OCI-LY1 (cell line): Measurements from ENCODE around the gene UBE2H.

ENCODE experiments used
- H2AFZ ChIP-seq: fragments of 200-600 bp; sonication (generic), shearing (Covaris generic); 2 replicates; pipeline ENCODE4 v1.6.0; 2014; ENCODE audit warnings: antibody characterized with exemption, mild to moderate bottlenecking, low read length
- H3F3A ChIP-seq: fragments of 200-600 bp; sonication (generic), shearing (Covaris generic); 2 replicates; pipeline ENCODE4 v1.6.0; 2014; ENCODE audit warnings: mild to moderate bottlenecking, antibody characterized with exemption, low read length, moderate library complexity; ENCODE audit not compliant: insufficient read depth
- H3K27ac ChIP-seq: fragments of 200-600 bp; sonication (generic); 2 replicates; pipeline ENCODE4 v1.5.1; 2014; ENCODE audit warnings: low read length, mixed run types, mild to moderate bottlenecking, low read depth; ENCODE audit not compliant: poor library complexity, severe bottlenecking
- H3K27me3 ChIP-seq: fragments of 200-600 bp; sonication (generic); 2 replicates; pipeline ENCODE4 v1.6.0; 2014; ENCODE audit warnings: antibody characterized with exemption, mild to moderate bottlenecking, low read length, moderate library complexity; ENCODE audit not compliant: insufficient read depth
- H3K36me3 ChIP-seq: fragments of 200-600 bp; sonication (generic); 2 replicates; pipeline ENCODE4 v1.6.1; 2014; ENCODE audit warnings: mild to moderate bottlenecking, antibody characterized with exemption, low read length, moderate library complexity, mixed read lengths; ENCODE audit not compliant: insufficient read depth
- H3K4me1 ChIP-seq: fragments of 200-600 bp; sonication (generic); 2 replicates; pipeline ENCODE4 v1.5.1; 2014; ENCODE audit warnings: mild to moderate bottlenecking, low read length, moderate library complexity; ENCODE audit not compliant: insufficient read depth, severe bottlenecking
- H3K4me2 ChIP-seq: fragments of 200-600 bp; sonication (generic), shearing (Covaris generic); 2 replicates; pipeline ENCODE4 v1.6.1; 2014; ENCODE audit warnings: low read length
- H3K4me3 ChIP-seq: fragments of 200-600 bp; sonication (generic); 2 replicates; pipeline ENCODE4 v1.5.1; 2014; ENCODE audit warnings: low read length, low read depth, mild to moderate bottlenecking, mixed read lengths; ENCODE audit not compliant: poor library complexity, severe bottlenecking
- H3K79me2 ChIP-seq: fragments of 200-600 bp; shearing (Covaris generic); 2 replicates; pipeline ENCODE4 v1.6.1; 2016; ENCODE audit warnings: mixed run types, low read length, mixed read lengths; ENCODE audit not compliant: insufficient read depth
- H3K9ac ChIP-seq: fragments of 200-600 bp; sonication (generic), shearing (Covaris generic); 2 replicates; pipeline ENCODE4 v1.6.1; 2014; ENCODE audit warnings: mild to moderate bottlenecking, low read length, mixed read lengths
- H3K9me2 ChIP-seq: fragments of 200-600 bp; sonication (generic), shearing (Covaris generic); 2 replicates; pipeline ENCODE4 v1.6.1; 2014; ENCODE audit warnings: low read depth, mild to moderate bottlenecking, low read length, mixed read lengths
- H3K9me3 ChIP-seq: fragments of 200-600 bp; shearing (Covaris generic); 2 replicates; pipeline ENCODE4 v1.6.1; 2014; ENCODE audit warnings: low read length, mixed read lengths
- H4K20me1 ChIP-seq: fragments of 200-600 bp; sonication (generic), shearing (Covaris generic); 2 replicates; pipeline ENCODE4 v1.6.0; 2016; ENCODE audit warnings: mild to moderate bottlenecking, low read length; ENCODE audit not compliant: insufficient read depth
- EZH2 ChIP-seq: fragments of 200-600 bp; sonication (generic), shearing (Covaris generic); IDR thresholded peaks from 2 replicates; pipeline ENCODE4 v1.8.0; 2017; ENCODE audit warnings: borderline replicate concordance, mixed run types, mild to moderate bottlenecking, antibody characterized with exemption, low read length, moderate library complexity, mixed read lengths
- TF ChIP-seq, protein P1 (sequence below): fragments of 200-600 bp; sonication (generic), shearing (Covaris generic); IDR thresholded peaks from 2 replicates; pipeline ENCODE4 v1.5.1; 2017; ENCODE audit warnings: mild to moderate bottlenecking, antibody characterized with exemption, low read length, moderate library complexity, mixed read lengths

The UBE2H gene

DNA sequence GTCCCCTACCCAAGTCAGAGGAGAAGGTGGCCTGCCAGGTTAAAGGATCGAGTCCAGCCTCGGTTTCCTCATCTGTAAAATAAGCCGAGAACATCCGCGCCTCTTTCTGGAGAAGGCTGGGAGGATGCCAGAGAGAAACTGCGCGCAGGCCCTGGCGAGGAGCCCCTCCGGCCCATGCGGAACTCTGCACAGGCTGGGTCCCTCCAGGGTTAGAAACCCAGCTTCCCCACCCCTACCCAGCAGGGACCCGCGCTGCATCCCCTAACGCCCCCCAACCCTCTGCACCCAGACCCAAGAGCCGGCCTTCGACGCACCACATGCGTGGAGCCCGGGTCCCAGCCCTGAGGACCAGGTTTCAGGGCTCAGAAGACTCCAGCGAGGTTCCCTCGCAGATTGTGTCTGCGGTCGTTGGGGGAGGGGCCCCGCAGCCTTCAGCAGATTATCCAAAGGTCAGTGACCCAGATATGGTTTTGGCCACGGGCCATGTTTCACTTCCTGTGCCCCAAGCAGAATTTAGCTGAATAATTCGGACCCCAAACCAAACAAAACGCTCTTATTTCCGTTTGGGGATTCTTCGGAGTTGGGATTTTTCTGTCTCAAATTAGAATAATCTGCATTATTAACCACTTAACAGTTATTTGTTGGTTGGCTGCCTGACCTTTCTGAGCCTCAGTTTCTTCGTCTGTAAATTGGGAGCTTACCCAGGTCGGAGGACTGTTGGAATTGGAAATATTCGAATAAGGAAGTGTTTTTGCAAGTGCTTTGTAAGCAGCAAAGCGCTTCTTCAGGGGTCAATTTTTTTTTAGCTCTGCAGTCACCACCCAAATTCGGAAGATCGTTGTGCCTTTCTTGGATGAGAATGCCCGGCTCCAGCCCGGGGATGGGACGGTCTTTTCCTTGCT lies 167.7 kb downstream of the UBE2H start:
- H3K27me3 ChIP-seq, result peaks cover 32% of the 10 kb centered on the region
- peak overlapping the region; percentile 59 for H3K4me2 ChIP-seq
- H4K20me1 ChIP-seq, result no peaks in the 10 kb centered on the region

DNA sequence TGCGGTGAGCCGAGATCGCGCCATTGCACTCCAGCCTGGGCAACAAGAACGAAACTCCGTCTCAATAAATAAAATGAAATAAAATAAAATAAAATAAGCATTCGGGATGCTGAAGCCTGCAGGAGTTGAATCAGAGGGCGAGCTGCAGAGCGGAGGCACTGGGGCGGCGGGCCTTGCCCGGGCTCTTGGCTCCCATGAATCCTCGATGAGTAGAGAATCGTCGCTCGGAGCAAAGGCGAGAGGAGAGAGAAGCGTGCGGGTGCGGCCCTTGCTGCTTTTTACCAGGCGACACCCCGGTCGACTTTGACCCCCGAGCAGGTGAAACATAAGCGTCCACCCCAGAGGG lies 168.3 kb downstream of the UBE2H start:
- Histone ChIP-seq H3K27me3 (peaks cover 32% of the 10 kb centered on the region), H3K4me2 (peak overlapping the region; percentile 59; the same call in 1 of the 2 replicates), H3F3A (no peaks in the 10 kb centered on the region), H3K36me3 (no peaks in the 10 kb centered on the region), H3K9me3 (no peaks in the 10 kb centered on the region), H3K4me1 (peaks cover 34% of the 10 kb centered on the region), H3K9me2 (no peaks in the 10 kb centered on the region), H3K9ac (no peak overlapping the region), H3K4me3 (peak overlapping the region; percentile 1), H4K20me1 (no peaks in the 10 kb centered on the region), H3K79me2 (no peaks in the 10 kb centered on the region), H3K27ac (no peak overlapping the region), H2AFZ (no peak overlapping the region)
- TF ChIP-seq, protein P1, sequence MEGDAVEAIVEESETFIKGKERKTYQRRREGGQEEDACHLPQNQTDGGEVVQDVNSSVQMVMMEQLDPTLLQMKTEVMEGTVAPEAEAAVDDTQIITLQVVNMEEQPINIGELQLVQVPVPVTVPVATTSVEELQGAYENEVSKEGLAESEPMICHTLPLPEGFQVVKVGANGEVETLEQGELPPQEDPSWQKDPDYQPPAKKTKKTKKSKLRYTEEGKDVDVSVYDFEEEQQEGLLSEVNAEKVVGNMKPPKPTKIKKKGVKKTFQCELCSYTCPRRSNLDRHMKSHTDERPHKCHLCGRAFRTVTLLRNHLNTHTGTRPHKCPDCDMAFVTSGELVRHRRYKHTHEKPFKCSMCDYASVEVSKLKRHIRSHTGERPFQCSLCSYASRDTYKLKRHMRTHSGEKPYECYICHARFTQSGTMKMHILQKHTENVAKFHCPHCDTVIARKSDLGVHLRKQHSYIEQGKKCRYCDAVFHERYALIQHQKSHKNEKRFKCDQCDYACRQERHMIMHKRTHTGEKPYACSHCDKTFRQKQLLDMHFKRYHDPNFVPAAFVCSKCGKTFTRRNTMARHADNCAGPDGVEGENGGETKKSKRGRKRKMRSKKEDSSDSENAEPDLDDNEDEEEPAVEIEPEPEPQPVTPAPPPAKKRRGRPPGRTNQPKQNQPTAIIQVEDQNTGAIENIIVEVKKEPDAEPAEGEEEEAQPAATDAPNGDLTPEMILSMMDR, result no peak
- TF ChIP-seq EZH2, result no peak

More for the DNA sequence above, 167.7 kb downstream of the UBE2H start:
- Histone ChIP-seq H3K9me3 (no peaks in the 10 kb centered on the region), H3K4me3 (peak overlapping the region; percentile 26), H3K9me2 (no peaks in the 10 kb centered on the region), H3F3A (no peaks in the 10 kb centered on the region), H3K9ac (no peak overlapping the region), H3K79me2 (no peaks in the 10 kb centered on the region), H3K36me3 (no peaks in the 10 kb centered on the region), H2AFZ (no peak overlapping the region), H3K27ac (no peak overlapping the region), H3K4me1 (peaks cover 34% of the 10 kb centered on the region)
- TF ChIP-seq, protein P1, result no peak
- TF ChIP-seq EZH2, result peak; percentile 92; the same call in 1 of the 2 replicates

DNA sequence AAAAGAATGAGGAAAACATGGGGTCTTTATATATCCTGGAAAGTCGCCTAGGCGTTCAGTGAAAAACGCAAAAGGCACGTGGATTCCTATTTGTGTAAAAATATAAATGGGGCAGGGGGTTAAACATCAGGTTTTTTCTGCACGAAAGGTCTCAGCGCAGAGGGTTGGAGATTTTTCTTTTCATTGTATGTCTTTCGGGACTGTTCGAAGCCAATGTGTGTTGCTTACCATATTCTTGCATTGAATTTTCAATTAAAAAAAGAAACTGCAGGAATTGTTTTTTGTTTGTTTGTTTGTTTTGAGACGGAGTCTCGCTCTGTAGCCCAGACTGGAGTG lies 169.2 kb downstream of the UBE2H start:
- Histone ChIP-seq H3K27me3 (peaks cover 38% of the 10 kb centered on the region), H3K9me2 (no peaks in the 10 kb centered on the region), H3K36me3 (no peaks in the 10 kb centered on the region), H3F3A (no peaks in the 10 kb centered on the region), H3K9me3 (no peaks in the 10 kb centered on the region), H3K4me2 (no peak overlapping the region), H3K27ac (no peak overlapping the region), H4K20me1 (no peaks in the 10 kb centered on the region), H3K4me3 (no peak overlapping the region), H3K79me2 (no peaks in the 10 kb centered on the region), H3K4me1 (peaks cover 42% of the 10 kb centered on the region), H3K9ac (no peak overlapping the region), H2AFZ (no peak overlapping the region)
- TF ChIP-seq EZH2, result no peak
- TF ChIP-seq, protein P1, result no peak
